Kidney (tissue), 14 donors: ENCODE measurements around the gene ROS1. TPM values are rescaled to one million over a fixed set of nuclear protein-coding genes. Genes with fewer than 3 reads are reported as not detected.

Experiments used
- DNase-seq, 5 donors: peaks; one replicate each; pipeline ENCODE4 v3.0.0-alpha.2; 2013 to 2020
- FAIRE-seq: peaks from 2 replicates; lab custom pipeline; 2012; peaks lifted over from hg19 to GRCh38; lab: Jason Lieb, UNC
- H3K27ac ChIP-seq, 2 donors: one replicate each; pipeline ENCODE4 v1.7.0; 2013; ENCODE audit warnings: low read depth in 2 of 2, low read length in 2 of 2, inconsistent platforms in 1 of 2
- H3K27me3 ChIP-seq: one replicate; pipeline ENCODE4 v1.7.1; 2013; ENCODE audit warnings: low read length, inconsistent platforms; ENCODE audit not compliant: control insufficient read depth, insufficient read depth
- H3K36me3 ChIP-seq, 3 donors: one replicate each; pipeline versions ENCODE4 v1.7.0 to v1.7.1; 2013; ENCODE audit warnings: low read length in 3 of 3, control low read depth in 1 of 3, inconsistent platforms in 1 of 3; ENCODE audit not compliant: insufficient read depth in 3 of 3, control insufficient read depth in 2 of 3
- H3K4me1 ChIP-seq, 3 donors: one replicate each; pipeline versions ENCODE4 v1.7.0 to v1.7.1; 2013; ENCODE audit warnings: low read length in 3 of 3, inconsistent platforms in 1 of 3, low read depth in 1 of 3; ENCODE audit not compliant: control insufficient read depth in 2 of 3, insufficient read depth in 2 of 3
- H3K4me3 ChIP-seq, 3 donors: one replicate each; pipeline versions ENCODE4 v1.7.0 to v1.8.1; 2013; ENCODE audit warnings: low read length in 3 of 3, control low read depth in 1 of 3, inconsistent platforms in 1 of 3
- H3K9ac ChIP-seq, 3 donors: one replicate each; pipeline versions ENCODE4 v1.7.0 to v1.7.1; 2013; ENCODE audit warnings: low read length in 3 of 3, control low read depth in 1 of 3, inconsistent platforms in 1 of 3
- H3K9me3 ChIP-seq, 3 donors: one replicate each; pipeline versions ENCODE4 v1.7.0 to v1.7.1; 2013; ENCODE audit warnings: low read length in 3 of 3, control low read depth in 1 of 3, inconsistent platforms in 1 of 3; ENCODE audit not compliant: control insufficient read depth in 2 of 3, insufficient read depth in 1 of 3
- CTCF ChIP-seq: IDR thresholded peaks from 3 replicates; pipeline ENCODE4 v1.5.1; 2012; ENCODE audit warnings: mild to moderate bottlenecking, moderate library complexity, borderline replicate concordance; ENCODE audit not compliant: insufficient read depth; ENCODE audit errors: extremely low read depth
- intact Hi-C: fragments of 100-400 bp; cut with DNase I; formaldehyde crosslinking; loops from one replicate; pipeline ENCODE4 v1.11.1; 2022
- polyA plus RNA-seq: library from polyadenylated mRNA; stranded (reverse); fragments of 350-450 nt; fragmentation: Illumina TruSeq; extraction: RNeasy Lipid Tissue Mini Kit (QIAGEN cat#74804); gene quantifications from one replicate; pipeline ENCODE4 v1.2.3, GENCODE V29; 2014; ENCODE audit warnings: low read depth, low replicate concordance; ENCODE audit not compliant: insufficient read depth
- total RNA-seq: library from RNA; stranded (reverse); fragmentation: NEBNext Ultra II Directional; extraction: Animal tissue kit (Norgen Biotek cat#: 25700); gene quantifications from one replicate; pipeline ENCODE4 v1.2.1, GENCODE V29; 2021
- donor health status: control.
- donor health status: control.
- donor health status: control.
- donor health status: control.
- donor health status: control.
- donor health status: DM: yes; HTN: yes; CAD: no.
- donor health status: Normal renal cell carcinoma (clear cell type).

ROS1 gene
- total and polyA plus RNA-seq, 2 donors from 2014 or later: 0.04 to 0.19 TPM

- Histone ChIP-seq H3K4me3 (no peak overlapping the region), H3K9ac (no peak overlapping the region), H3K9me3 (no peaks in the 10 kb centered on the region), H3K27me3 (no peaks in the 10 kb centered on the region), H3K27ac (no peak overlapping the region), H3K36me3 (no peaks in the 10 kb centered on the region), H3K4me1 (no peaks in the 10 kb centered on the region)
- FAIRE-seq (no peak), DNase-seq (no peak)
- intact Hi-C loops: no loop called here
- no peak for TF ChIP-seq CTCF
Observed at GRCh38 chr6:117465691-117466090, 39.9 kb upstream of the ROS1 start.

DNA sequence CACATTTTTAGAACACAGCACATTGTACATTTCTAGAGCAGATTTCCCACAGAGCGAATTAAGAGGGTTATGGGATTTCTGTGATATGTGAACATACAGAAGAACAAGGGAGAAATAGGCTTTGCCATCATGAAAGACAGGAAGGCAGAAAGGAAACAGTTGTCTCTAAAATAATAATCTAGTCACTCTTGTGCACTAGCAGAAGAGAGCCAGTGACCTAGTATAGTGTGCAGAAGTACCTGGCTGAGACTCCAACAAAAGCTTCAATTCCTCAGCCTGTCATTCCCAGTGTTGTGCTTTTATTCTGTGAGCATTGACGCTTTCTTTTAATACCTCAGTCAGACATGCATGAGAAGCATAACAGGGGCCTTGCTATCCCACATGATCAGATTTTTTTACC, 39.0 kb upstream of the ROS1 start:
- H3K4me1 ChIP-seq: no peaks in the 10 kb centered on the region
- FAIRE-seq: no peak

GRCh38 chr6:117463762-117464665, 38.3 kb upstream of the ROS1 start:
- no peaks in the 10 kb centered on the region for H3K27me3 ChIP-seq
- no peaks in the 10 kb centered on the region for H3K4me1 ChIP-seq
- FAIRE-seq (no peak), DNase-seq (no peak)
- no peaks in the 10 kb centered on the region for H3K36me3 ChIP-seq
- H3K4me3 ChIP-seq: no peak overlapping the region
- TF ChIP-seq CTCF: no peak
- H3K9ac ChIP-seq: no peak overlapping the region
- no peaks in the 10 kb centered on the region for H3K9me3 ChIP-seq
- intact Hi-C loops: no loop called here
- no peak overlapping the region for H3K27ac ChIP-seq

More for the DNA sequence above, 39.0 kb upstream of the ROS1 start:
- TF ChIP-seq CTCF: no peak
- intact Hi-C loops: no loop called here
- Histone ChIP-seq H3K9me3 (no peaks in the 10 kb centered on the region), H3K4me3 (no peak overlapping the region), H3K9ac (no peak overlapping the region), H3K36me3 (no peaks in the 10 kb centered on the region), H3K27ac (no peak overlapping the region), H3K27me3 (no peaks in the 10 kb centered on the region)
- DNase-seq: no peak
